DLD1 (cell line): ENCODE measurements around the gene RIN1.
"Not testable (repeated sequence)": the region's sequence is repeated elsewhere in the genome, so short reads cannot be mapped to it uniquely, and the experiment has no call there.

Experiments used
- in situ Hi-C: cut with HindIII; loops from 2 replicates; pipeline ENCODE4 v1.10.0; 2017; ENCODE audit warnings: low sequenced_read_pairs

RIN1 gene

GRCh38 chr11:66336234-66337102 is at the start of gene RIN1:
Gene RIN1, minus strand, starts transcription at chr11:66336434. Its CDS starts 32 bp downstream, at chr11:66336402.
- in situ Hi-C loops = loop anchor here (10.0 kb wide), 2 partner anchors 48 to 62 kb away; partner anchors contain the start of gene CNIH2

- in situ Hi-C loops = loop anchor here (10.0 kb wide), 1 partner anchor 50 kb away; the partner anchor contains the start of gene RIN1
Measured at GRCh38 chr11:66384316-66384715, 48.1 kb upstream of the RIN1 start.

GRCh38 chr11:66380264-66380663 is 44.0 kb upstream of the RIN1 start:
- in situ Hi-C loops = loop anchor here (10.0 kb wide), 1 partner anchor 45 kb away; the partner anchor contains the start of gene RIN1

GRCh38 chr11:66373690-66374287 is 37.6 kb upstream of the RIN1 start:
- in situ Hi-C loops = not testable (repeated sequence)

GRCh38 chr11:66373265-66373664 is 37.0 kb upstream of the RIN1 start:
- in situ Hi-C loops = no loop called here

- in situ Hi-C loops = no loop called here
Measured at GRCh38 chr11:66371627-66372415, 35.6 kb upstream of the RIN1 start, which contains the start of gene SLC29A2. Gene SLC29A2, minus strand, starts transcription at chr11:66371760. Its CDS starts 169 bp downstream, at chr11:66371591.

- in situ Hi-C loops = no loop called here
Measured at GRCh38 chr11:66369073-66369894, 33.0 kb upstream of the RIN1 start.

- in situ Hi-C loops = no loop called here
Measured at GRCh38 chr11:66368484-66368883, 32.2 kb upstream of the RIN1 start.

GRCh38 chr11:66367561-66368312 is 31.5 kb upstream of the RIN1 start:
- in situ Hi-C loops = no loop called here

GRCh38 chr11:66366844-66367477 is 30.7 kb upstream of the RIN1 start:
- in situ Hi-C loops = no loop called here

- in situ Hi-C loops = no loop called here
Measured at GRCh38 chr11:66365711-66366619, 29.7 kb upstream of the RIN1 start.

GRCh38 chr11:66365166-66365565 is 28.9 kb upstream of the RIN1 start:
- in situ Hi-C loops = no loop called here

GRCh38 chr11:66363805-66364535 is 27.7 kb upstream of the RIN1 start:
- in situ Hi-C loops = no loop called here

GRCh38 chr11:66363187-66363601 is 27.0 kb upstream of the RIN1 start:
- in situ Hi-C loops = no loop called here

- in situ Hi-C loops = no loop called here
Measured at GRCh38 chr11:66362481-66363147, 26.4 kb upstream of the RIN1 start.

GRCh38 chr11:66361502-66361941 is 25.3 kb upstream of the RIN1 start:
- in situ Hi-C loops = no loop called here
